GM18909 (cell line): ENCODE data around the gene RIMS1.
"Not testable (repeated sequence)": the region's sequence is repeated elsewhere in the genome, so short reads cannot be mapped to it uniquely, and the experiment has no call there.

ENCODE experiments used
- ATAC-seq: cut with Tn5 transposase; IDR thresholded peaks from one replicate; pipeline ENCODE4 v1.9.1; 2021; ENCODE audit warnings: mild to moderate bottlenecking; ENCODE audit not compliant: unreplicated experiment, poor library complexity

The RIMS1 gene

GRCh38 chr6:72290620-72291019 is 404.3 kb downstream of the RIMS1 start:
- no peak for ATAC-seq

GRCh38 chr6:72296375-72296774 is 410.0 kb downstream of the RIMS1 start:
- no peak for ATAC-seq

- no peak for ATAC-seq
These were observed 419.6 kb downstream of the RIMS1 start for GRCh38 chr6:72305971-72306370.

GRCh38 chr6:72316675-72317380 is 430.5 kb downstream of the RIMS1 start:
- no peak for ATAC-seq

- ATAC-seq, result no peak
These were observed 435.4 kb downstream of the RIMS1 start for GRCh38 chr6:72321788-72322187.

GRCh38 chr6:72322771-72323170 is 436.4 kb downstream of the RIMS1 start:
- no peak for ATAC-seq

- no peak for ATAC-seq
These were observed 438.2 kb downstream of the RIMS1 start for GRCh38 chr6:72324591-72324990.

GRCh38 chr6:72328775-72329174 is 442.4 kb downstream of the RIMS1 start:
- ATAC-seq, result no peak

GRCh38 chr6:72335203-72335602 is 448.9 kb downstream of the RIMS1 start:
- ATAC-seq, result not testable (repeated sequence)

- no peak for ATAC-seq
These were observed 462.6 kb downstream of the RIMS1 start for GRCh38 chr6:72348926-72349325.

- no peak for ATAC-seq
These were observed 464.0 kb downstream of the RIMS1 start for GRCh38 chr6:72350296-72350881.

- no peak for ATAC-seq
These were observed 477.7 kb downstream of the RIMS1 start for GRCh38 chr6:72363844-72364740.

- no peak for ATAC-seq
These were observed 479.4 kb downstream of the RIMS1 start for GRCh38 chr6:72365773-72366172.

- ATAC-seq, result no peak
These were observed 481.1 kb downstream of the RIMS1 start for GRCh38 chr6:72367439-72367838.

GRCh38 chr6:72371473-72371872 is 485.1 kb downstream of the RIMS1 start:
- no peak for ATAC-seq

GRCh38 chr6:72374172-72374571 is 487.8 kb downstream of the RIMS1 start:
- ATAC-seq, result no peak

- ATAC-seq, result no peak
These were observed 488.5 kb downstream of the RIMS1 start for GRCh38 chr6:72374857-72375256.

GRCh38 chr6:72376736-72377135 is 490.4 kb downstream of the RIMS1 start:
- ATAC-seq, result no peak

GRCh38 chr6:72381076-72381475 is 494.7 kb downstream of the RIMS1 start:
- no peak for ATAC-seq

GRCh38 chr6:72382602-72383529 is 496.5 kb downstream of the RIMS1 start:
- ATAC-seq, result peak; percentile 98
